ENCODE data around the gene FHDC1. TPM values are rescaled to one million over a fixed set of nuclear protein-coding genes. Genes with fewer than 3 reads are reported as not detected.

The FHDC1 gene
- total RNA-seq, 2 experiments from 2014 or later: 0.05 to 0.11 TPM

DNA sequence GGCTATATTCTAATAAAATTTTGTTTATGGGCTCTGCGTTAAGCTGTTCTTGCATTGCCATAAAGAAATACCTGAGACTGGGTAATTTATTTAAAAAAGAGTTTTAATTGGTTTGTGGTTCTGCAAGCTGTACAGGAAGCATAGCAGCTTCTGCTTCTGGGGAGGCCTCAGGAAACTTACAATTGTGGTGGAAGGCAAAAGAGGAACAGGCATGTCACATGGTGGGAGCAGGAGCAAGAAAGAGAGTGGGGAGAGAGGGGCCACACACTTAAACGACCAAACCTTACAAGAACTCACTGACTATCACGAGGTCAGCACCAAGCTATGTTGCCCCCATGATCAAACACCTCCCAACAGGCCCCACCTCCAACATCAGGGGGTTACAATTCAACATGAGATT lies 74.0 kb downstream of the FHDC1 start:
- no peaks in the 10 kb centered on the region for H3K4me1 Mint-ChIP-seq (ENCODE audit: low read depth)
- no peaks in the 10 kb centered on the region for H3K36me3 Mint-ChIP-seq (ENCODE audit: low read depth)
- POLR2A ChIA-PET: no interaction called here
- H3K27ac Mint-ChIP-seq: no peak overlapping the region
- no peak for DNase-seq
- TF ChIP-seq CTCF (IDR thresholded peaks at IDR 0.05): no peak
- CTCF ChIA-PET: interaction anchor here (1.4 kb wide), 1 partner anchor 118 kb away, joined by 3 read pairs; no protein-coding TSS in a partner anchor
- H3K9me3 Mint-ChIP-seq: no peaks in the 10 kb centered on the region
- no peak overlapping the region for H3K4me3 Mint-ChIP-seq
- no peaks in the 10 kb centered on the region for H3K27me3 Mint-ChIP-seq
- intact Hi-C loops (cut with micrococcal nuclease): no loop called here
- no peak for ATAC-seq

- no peak for DNase-seq
- ChIA-PET CTCF (interaction anchor here (1.2 kb wide), 1 partner anchor 70 kb away, joined by 3 read pairs; no protein-coding TSS in a partner anchor), POLR2A (no interaction called here)
- no peaks in the 10 kb centered on the region for H3K36me3 Mint-ChIP-seq (ENCODE audit: low read depth)
- no peak for ATAC-seq
- no peaks in the 10 kb centered on the region for H3K9me3 Mint-ChIP-seq
- H3K27me3 Mint-ChIP-seq: no peaks in the 10 kb centered on the region
- no peak for TF ChIP-seq CTCF (IDR thresholded peaks at IDR 0.05)
- no peak overlapping the region for H3K4me3 Mint-ChIP-seq
- intact Hi-C loops (cut with micrococcal nuclease): no loop called here
- H3K27ac Mint-ChIP-seq: no peak overlapping the region
- H3K4me1 Mint-ChIP-seq (ENCODE audit: low read depth): no peaks in the 10 kb centered on the region
These were observed 77.3 kb downstream of the FHDC1 start for GRCh38 chr4:153013202-153013977.

DNA sequence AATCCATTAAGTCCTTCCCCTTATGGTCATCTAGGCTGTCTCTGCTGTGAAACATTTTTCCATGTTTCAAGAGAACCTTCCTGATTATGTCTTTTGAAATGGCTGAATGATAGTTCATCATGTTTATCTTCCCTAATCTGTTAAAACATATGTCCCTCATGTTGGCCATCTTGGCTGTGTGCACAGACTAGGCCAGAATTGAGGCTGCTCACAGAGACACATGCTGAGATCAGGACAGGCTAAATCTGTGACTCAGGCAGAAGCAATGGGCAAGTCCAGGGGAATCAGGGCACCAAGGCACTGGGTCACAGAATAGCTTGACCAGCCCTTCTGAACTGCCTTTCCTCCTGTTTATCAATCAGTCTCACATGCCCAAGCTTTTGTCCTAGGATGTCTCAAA lies 78.3 kb downstream of the FHDC1 start:
- CTCF ChIA-PET: interaction anchor here (1.3 kb wide), 1 partner anchor 113 kb away, joined by 4 read pairs; no protein-coding TSS in a partner anchor
- POLR2A ChIA-PET: no interaction called here
- ATAC-seq: no peak
- no peak overlapping the region for H3K4me3 Mint-ChIP-seq
- H3K27me3 Mint-ChIP-seq: no peaks in the 10 kb centered on the region
- no peak for DNase-seq
- no peaks in the 10 kb centered on the region for H3K4me1 Mint-ChIP-seq (ENCODE audit: low read depth)
- H3K27ac Mint-ChIP-seq: no peak overlapping the region
- no peaks in the 10 kb centered on the region for H3K36me3 Mint-ChIP-seq (ENCODE audit: low read depth)
- H3K9me3 Mint-ChIP-seq: no peaks in the 10 kb centered on the region
- intact Hi-C loops (cut with micrococcal nuclease): no loop called here
- no peak for TF ChIP-seq CTCF (IDR thresholded peaks at IDR 0.05)

DNA sequence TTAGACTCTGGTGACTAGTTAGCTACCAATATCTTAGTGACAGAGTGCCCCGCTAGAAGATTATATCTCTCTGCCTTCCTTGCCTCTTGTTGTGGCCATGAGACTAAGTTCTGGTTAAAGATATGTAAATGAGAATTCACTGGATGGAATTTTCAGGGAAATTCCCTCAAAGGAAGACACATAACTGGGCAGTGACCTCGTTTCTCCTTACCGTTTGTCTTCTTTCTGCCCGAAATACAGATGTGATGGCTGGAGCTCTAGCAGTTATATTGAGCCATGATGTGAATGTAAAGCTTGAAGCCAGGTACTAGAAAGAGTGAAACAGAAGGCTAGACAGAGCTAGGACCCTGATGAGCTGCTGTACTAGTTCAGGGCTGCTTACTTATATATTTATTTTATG lies 80.5 kb downstream of the FHDC1 start:
- no peaks in the 10 kb centered on the region for H3K27me3 Mint-ChIP-seq
- H3K27ac Mint-ChIP-seq: no peak overlapping the region
- no peaks in the 10 kb centered on the region for H3K9me3 Mint-ChIP-seq
- no peaks in the 10 kb centered on the region for H3K4me1 Mint-ChIP-seq (ENCODE audit: low read depth)
- DNase-seq (no peak), ATAC-seq (no peak)
- ChIA-PET POLR2A (no interaction called here), CTCF (interaction anchor here (0.6 kb wide), 1 partner anchor 126 kb away, joined by 3 read pairs; no protein-coding TSS in a partner anchor)
- intact Hi-C loops (cut with micrococcal nuclease): no loop called here
- TF ChIP-seq CTCF (IDR thresholded peaks at IDR 0.05): no peak
- H3K4me3 Mint-ChIP-seq: no peak overlapping the region
- no peaks in the 10 kb centered on the region for H3K36me3 Mint-ChIP-seq (ENCODE audit: low read depth)

DNA sequence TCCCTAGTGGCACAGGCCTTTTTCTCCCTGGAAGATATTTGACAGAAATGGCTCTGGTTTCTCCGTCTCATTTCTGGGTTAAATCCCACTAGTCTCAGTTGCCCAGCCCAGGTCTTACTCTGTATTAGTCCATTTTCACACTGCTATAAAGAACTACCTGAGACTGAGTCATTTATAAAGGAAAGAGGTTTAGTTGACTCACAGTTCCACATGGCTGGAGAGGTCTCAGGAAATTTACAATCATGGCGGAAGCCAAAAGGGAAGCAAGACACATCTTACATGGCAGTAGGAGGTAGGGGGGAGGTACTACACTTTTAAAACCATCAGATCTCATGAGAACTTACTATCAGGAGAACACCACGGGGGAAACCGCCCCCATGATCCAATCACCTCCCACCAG lies 81.9 kb downstream of the FHDC1 start:
- ChIA-PET CTCF (no interaction called here), POLR2A (no interaction called here)
- TF ChIP-seq CTCF (IDR thresholded peaks at IDR 0.05): no peak
- no peak overlapping the region for H3K4me3 Mint-ChIP-seq
- no peaks in the 10 kb centered on the region for H3K9me3 Mint-ChIP-seq
- H3K36me3 Mint-ChIP-seq (ENCODE audit: low read depth): no peaks in the 10 kb centered on the region
- intact Hi-C loops (cut with micrococcal nuclease): no loop called here
- DNase-seq (no peak), ATAC-seq (no peak)
- H3K4me1 Mint-ChIP-seq (ENCODE audit: low read depth): no peaks in the 10 kb centered on the region
- no peak overlapping the region for H3K27ac Mint-ChIP-seq
- H3K27me3 Mint-ChIP-seq: no peaks in the 10 kb centered on the region

All from activated CD8-positive, alpha-beta T cell treated with anti-CD3 and anti-CD28 coated beads for 36 hours (primary cell).